ENCODE results near the gene RNF14.
"Not testable (repeated sequence)": the region's sequence is repeated elsewhere in the genome, so short reads cannot be mapped to it uniquely, and the experiment has no call there.

Gene RNF14

GRCh38 chr5:142016556-142016955 lies 47.7 kb downstream of the RNF14 start:
- peak; percentile 26 to 38 for DNase-seq

DNA sequence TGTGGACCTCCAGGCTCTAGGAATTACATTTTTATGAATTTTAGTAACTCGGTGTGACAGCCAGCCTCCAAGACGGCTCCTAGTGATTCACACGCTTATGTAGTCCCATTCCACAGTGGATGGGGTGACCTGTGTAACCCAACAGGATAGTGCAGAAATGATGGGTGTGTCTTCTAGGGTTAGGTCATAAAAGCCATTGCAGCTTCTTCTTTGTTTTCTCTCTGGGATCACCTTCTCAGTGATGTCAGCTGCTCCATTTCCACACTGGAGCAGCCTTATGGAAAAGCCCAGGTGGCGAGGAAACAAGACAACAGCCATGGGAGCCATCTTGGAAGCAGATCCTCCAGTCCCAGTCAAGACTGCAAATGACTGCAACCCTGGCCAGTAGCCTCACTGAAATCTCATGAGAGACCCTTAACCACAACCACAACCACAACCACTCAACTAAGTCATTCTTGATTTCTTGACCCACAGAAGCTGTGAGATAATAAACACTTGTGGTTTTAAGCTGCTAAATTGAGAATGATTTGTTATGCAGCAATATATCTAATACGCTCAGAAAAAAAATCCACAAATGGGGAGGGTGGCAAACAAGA lies 49.0 kb downstream of the RNF14 start:
- no peak for DNase-seq

- no peak for DNase-seq
Measured at GRCh38 chr5:142020122-142020659, 51.3 kb downstream of the RNF14 start.

- DNase-seq, result no peak
Measured at GRCh38 chr5:142023836-142024235, 54.9 kb downstream of the RNF14 start.

- DNase-seq, result peak; percentile 77 to 80
Measured at GRCh38 chr5:142024771-142025304, 55.9 kb downstream of the RNF14 start.

DNA sequence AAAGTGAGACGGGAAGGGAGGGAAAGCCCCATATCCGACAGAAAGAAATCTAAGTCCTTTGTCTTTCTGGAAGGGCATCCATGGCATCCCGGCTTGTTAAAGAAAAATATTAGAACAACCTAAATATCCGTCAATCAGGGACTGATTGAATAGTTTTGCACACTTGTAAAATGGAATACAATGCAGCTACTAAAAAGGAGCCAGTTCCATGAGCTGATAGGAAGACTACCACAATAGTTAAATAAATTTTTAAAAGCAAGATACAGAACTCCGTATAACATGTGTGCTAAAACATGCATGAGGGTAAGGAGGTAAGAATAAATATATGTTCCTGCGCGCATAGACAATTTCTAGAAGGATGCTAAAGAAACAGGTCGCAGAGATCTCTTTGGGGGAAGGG lies 56.7 kb downstream of the RNF14 start:
- no peak for DNase-seq

GRCh38 chr5:142032150-142032549 lies 63.2 kb downstream of the RNF14 start:
- no peak for DNase-seq

DNA sequence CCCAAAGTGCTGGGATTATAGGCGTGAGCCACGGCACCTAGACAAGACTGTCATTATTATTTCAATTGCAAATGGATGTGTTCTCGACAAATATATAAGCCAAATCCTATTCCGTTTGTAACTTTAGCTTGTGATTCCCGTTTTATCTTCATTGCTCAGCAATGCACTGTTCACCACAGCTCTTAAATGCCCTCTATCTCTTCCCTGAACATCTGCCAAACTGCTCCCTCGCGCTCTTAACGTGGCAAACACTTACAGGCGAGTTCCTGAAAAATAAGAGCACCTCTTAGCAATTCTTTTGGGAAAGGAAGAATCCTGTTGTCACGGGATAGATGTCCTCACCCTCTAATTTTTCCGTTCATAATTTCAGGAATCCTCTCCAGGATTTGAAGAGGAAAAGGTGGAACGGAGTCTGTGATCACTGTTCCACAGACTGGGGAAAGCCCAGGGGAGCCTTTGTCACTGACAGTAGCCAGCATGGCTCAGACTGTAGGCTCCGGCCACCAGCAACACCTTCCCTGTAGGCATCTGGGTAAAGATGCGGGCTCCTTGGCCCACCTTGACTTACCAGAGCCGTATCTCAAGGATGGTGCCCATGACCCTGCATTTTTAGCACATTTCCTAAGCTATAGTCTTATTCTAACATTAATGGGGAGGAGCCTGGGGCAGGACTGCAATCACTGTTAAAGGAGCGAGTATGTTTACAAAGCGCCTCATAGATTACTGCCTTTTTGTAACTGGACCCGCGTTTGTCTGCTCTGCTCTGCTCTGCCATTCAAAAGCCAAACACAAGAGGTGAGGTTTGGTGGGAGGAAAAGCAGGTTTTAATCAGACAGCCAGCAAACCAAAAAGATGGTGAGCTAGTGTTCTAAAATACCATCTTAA lies 64.1 kb downstream of the RNF14 start:
- no peak for DNase-seq

- not testable (repeated sequence) for DNase-seq
Measured at GRCh38 chr5:142033632-142034567, 65.0 kb downstream of the RNF14 start.

GRCh38 chr5:142034994-142035393 lies 66.1 kb downstream of the RNF14 start:
- DNase-seq, result no peak

DNA sequence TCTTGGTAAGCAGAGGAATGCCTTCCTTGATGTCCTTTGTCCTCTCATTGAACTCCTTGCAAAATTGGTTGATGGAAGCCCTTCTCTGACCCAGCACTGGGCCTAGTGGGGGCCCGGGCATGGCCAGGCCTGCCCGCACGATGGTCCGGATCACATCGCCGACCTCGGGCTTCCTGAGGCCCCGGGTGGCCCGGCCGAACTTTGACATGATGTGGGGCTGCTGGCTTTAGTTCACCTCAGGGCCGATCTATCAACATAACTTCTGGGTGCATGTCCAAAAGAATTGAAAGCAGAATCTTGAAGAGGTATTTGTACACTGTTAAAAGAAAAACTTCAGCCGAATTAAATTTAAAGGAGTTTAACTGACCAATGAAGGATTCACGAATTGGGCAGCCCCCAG lies 68.0 kb downstream of the RNF14 start:
- DNase-seq, result no peak

DNA sequence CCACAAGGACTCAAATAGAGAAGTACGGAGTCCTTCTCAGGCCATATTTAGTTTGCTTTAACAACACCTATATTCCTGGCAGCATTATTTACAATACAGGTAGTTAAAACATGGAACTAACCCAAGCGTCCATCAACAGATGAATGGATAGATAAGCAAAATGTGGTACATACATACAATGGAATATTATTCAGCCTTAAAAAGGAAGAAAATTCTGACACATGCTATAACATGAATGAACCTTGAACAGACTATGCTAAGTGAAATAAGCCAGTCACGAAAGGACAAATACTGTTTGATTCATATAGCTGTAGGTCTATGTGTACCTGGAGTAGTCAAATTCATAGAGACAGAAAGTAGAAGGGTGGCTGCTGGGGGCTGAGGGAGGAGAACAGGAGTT lies 68.7 kb downstream of the RNF14 start:
- DNase-seq, result not testable (repeated sequence)

GRCh38 chr5:142038735-142039134 lies 69.8 kb downstream of the RNF14 start:
- no peak for DNase-seq

Measured in activated CD4-positive, alpha-beta T cell treated with anti-CD3 and anti-CD28 coated beads, Interleukin-2, amount 50 U/mL, for 4 hours (primary cell).